CD14-positive monocyte (primary cell): ENCODE data around the gene GPALPP1. TPM values are rescaled to one million over a fixed set of nuclear protein-coding genes. Genes with fewer than 3 reads are reported as not detected.

Source experiments
- DNase-seq, 3 donors: peaks; one replicate each; pipeline ENCODE4 v3.0.0-alpha.2; 2011 to 2022
- H2AFZ ChIP-seq: 2 replicates; pipeline ENCODE4 v1.6.0; 2012; ENCODE audit warnings: mild to moderate bottlenecking, low read depth, low read length, inconsistent platforms; ENCODE audit not compliant: insufficient read depth, poor library complexity, severe bottlenecking
- H3K27ac ChIP-seq, 2 donors: 1 replicate in 1 of 2; 2 replicates in 1 of 2; pipeline ENCODE4 v1.5.1; 2012 to 2013; ENCODE audit warnings: low read length in 2 of 2, control low read depth in 1 of 2, inconsistent platforms in 1 of 2, low read depth in 1 of 2, mild to moderate bottlenecking in 1 of 2
- H3K27me3 ChIP-seq, 2 donors: one replicate each; pipeline versions ENCODE4 v1.6.0 to v1.6.1; 2011 to 2013; ENCODE audit warnings: low read length in 2 of 2; ENCODE audit not compliant: control insufficient read depth in 2 of 2, insufficient read depth in 2 of 2
- H3K36me3 ChIP-seq, 2 donors: replicated peaks in 1 of 2; 1 replicate in 1 of 2; 2 replicates in 1 of 2; pipeline versions ENCODE4 v1.5.1 to v1.6.1; 2012 to 2013; ENCODE audit warnings: low read length in 2 of 2, control low read depth in 1 of 2, inconsistent platforms in 1 of 2, mild to moderate bottlenecking in 1 of 2; ENCODE audit not compliant: insufficient read depth in 2 of 2, control insufficient read depth in 1 of 2
- H3K4me1 ChIP-seq, 2 donors: 1 replicate in 1 of 2; 2 replicates in 1 of 2; pipeline versions ENCODE4 v1.5.1 to v1.6.1; 2012 to 2013; ENCODE audit warnings: low read length in 2 of 2, control low read depth in 1 of 2, inconsistent platforms in 1 of 2, mild to moderate bottlenecking in 1 of 2, moderate library complexity in 1 of 2; ENCODE audit not compliant: insufficient read depth in 2 of 2, control insufficient read depth in 1 of 2
- H3K4me2 ChIP-seq: replicated peaks from 2 replicates; pipeline ENCODE3; 2012; ENCODE audit warnings: low read length, moderate library complexity, mild to moderate bottlenecking; ENCODE audit not compliant: poor library complexity, severe bottlenecking; ENCODE audit errors: extremely low read depth
- H3K4me3 ChIP-seq, 3 experiments: fragments of 200-600 bp in 1 of 3; sonication (generic) in 1 of 3; replicated peaks in 1 of 3; 1 replicate in 2 of 3; 2 replicates in 1 of 3; pipeline ENCODE4 v1.5.1; 2011 to 2013; ENCODE audit warnings: low read length in 3 of 3, mild to moderate bottlenecking in 3 of 3, control low read depth in 2 of 3, low read depth in 2 of 3, inconsistent platforms in 1 of 3, moderate library complexity in 1 of 3
- H3K79me2 ChIP-seq: 2 replicates; pipeline ENCODE4 v1.6.0; 2012; ENCODE audit warnings: mild to moderate bottlenecking, control low read depth, inconsistent platforms, low read length, moderate library complexity; ENCODE audit not compliant: insufficient read depth
- H3K9ac ChIP-seq: 2 replicates; pipeline ENCODE4 v1.6.0; 2017; ENCODE audit warnings: low read length, mild to moderate bottlenecking; ENCODE audit not compliant: insufficient read depth, poor library complexity, severe bottlenecking
- H3K9me3 ChIP-seq, 2 donors: replicated peaks in 1 of 2; 1 replicate in 1 of 2; 2 replicates in 1 of 2; pipeline versions ENCODE4 v1.5.1 to v1.6.1; 2012 to 2013; ENCODE audit warnings: low read length in 2 of 2, control low read depth in 1 of 2; ENCODE audit not compliant: control insufficient read depth in 1 of 2, insufficient read depth in 1 of 2
- H4K20me1 ChIP-seq: 2 replicates; pipeline ENCODE4 v1.6.0; 2012; ENCODE audit warnings: mild to moderate bottlenecking, low read length, control low read depth, moderate library complexity; ENCODE audit not compliant: insufficient read depth
- H3K27ac Mint-ChIP-seq, 7 donors: one replicate each; pipeline ENCODE4 v1.8.0; 2020; ENCODE audit warnings: mild to moderate bottlenecking in 7 of 7, mixed read lengths in 7 of 7, moderate library complexity in 6 of 7, inconsistent platforms in 2 of 7
- H3K27me3 Mint-ChIP-seq, 3 donors: one replicate each; pipeline ENCODE4 v1.8.0; 2021 to 2022; ENCODE audit warnings: low read depth in 3 of 3, mild to moderate bottlenecking in 3 of 3, mixed read lengths in 3 of 3, moderate library complexity in 3 of 3, inconsistent platforms in 1 of 3
- H3K36me3 Mint-ChIP-seq, 2 donors: one replicate each; pipeline ENCODE4 v1.8.0; 2020; ENCODE audit warnings: mixed read lengths in 2 of 2, inconsistent platforms in 1 of 2, mild to moderate bottlenecking in 1 of 2
- H3K4me1 Mint-ChIP-seq: one replicate; pipeline ENCODE4 v1.8.0; 2020; ENCODE audit warnings: mild to moderate bottlenecking, mixed read lengths
- H3K4me3 Mint-ChIP-seq, 2 donors: one replicate each; pipeline ENCODE4 v1.8.0; 2020; ENCODE audit warnings: mild to moderate bottlenecking in 2 of 2, mixed read lengths in 2 of 2, moderate library complexity in 1 of 2
- H3K9me3 Mint-ChIP-seq, 7 donors: one replicate each; pipeline ENCODE4 v1.8.0; 2020 to 2022; ENCODE audit warnings: mixed read lengths in 7 of 7, mild to moderate bottlenecking in 6 of 7, moderate library complexity in 6 of 7, inconsistent platforms in 2 of 7
- CTCF ChIP-seq: fragments of 200-600 bp; IDR thresholded peaks from one replicate; pipeline ENCODE4 v1.8.0; 2022; ENCODE audit warnings: antibody characterized with exemption, mild to moderate bottlenecking
- WGBS: methylation state at CpG from one replicate; pipeline ENCODE4 v1.1.5; 2013; ENCODE audit warnings: missing lambda C conversion rate; ENCODE audit not compliant: insufficient coverage; 5-methylcytosine and 5-hydroxymethylcytosine counted together
- intact Hi-C, 2 donors: fragments of 100-400 bp; cut with micrococcal nuclease; formaldehyde crosslinking; loops; one replicate each; pipeline versions ENCODE4 v1.15.0 to v1.15.1; 2023
- polyA plus RNA-seq, 3 donors: library from polyadenylated mRNA; depleted of rRNA in 1 of 3; unstranded in 2 of 3; stranded (reverse) in 1 of 3; fragments of 300-500 nt in 2 of 3; fragments of >200 nt in 1 of 3; fragmentation: Illumina TruSeq in 2 of 3; gene quantifications; 1 replicate in 2 of 3; 2 replicates in 1 of 3; pipeline ENCODE4 v1.2.3, GENCODE V29; 2012 to 2021

GPALPP1 gene
- polyA plus RNA-seq, 3 donors: 9.4 to 13.7 (median 11.4) TPM

- peak overlapping the region in 1 of 7 donors; percentile 73 for H3K27ac Mint-ChIP-seq
- WGBS: 61% methylated on average over 3 of the region's 8 CpGs
- H3K36me3 Mint-ChIP-seq: no peaks in the 10 kb centered on the region
- Histone ChIP-seq H3K4me1 (peaks cover 0 to 15% of the 10 kb centered on the region in 2 donors), H3K79me2 (no peaks in the 10 kb centered on the region), H3K27ac (no peak overlapping the region), H3K27me3 (no peaks in the 10 kb centered on the region), H3K9me3 (no peaks in the 10 kb centered on the region), H3K9ac (no peak overlapping the region), H3K4me2 (no peak overlapping the region), H4K20me1 (no peaks in the 10 kb centered on the region), H3K4me3 (no peak overlapping the region), H2AFZ (no peak overlapping the region), H3K36me3 (no peaks in the 10 kb centered on the region)
- peaks cover 0 to 3% (median 1%) of the 10 kb centered on the region in 3 donors for H3K27me3 Mint-ChIP-seq
- no peak for TF ChIP-seq CTCF
- DNase-seq: peak; percentile 14 to 51 (median 20)
- no peak overlapping the region for H3K4me3 Mint-ChIP-seq
- H3K9me3 Mint-ChIP-seq: peaks cover 0 to 5% (median 3%) of the 10 kb centered on the region in 7 donors
- peaks cover 23% of the 10 kb centered on the region for H3K4me1 Mint-ChIP-seq
- intact Hi-C loops: no loop called here
Measured at GRCh38 chr13:45055198-45055901, 66.0 kb downstream of the GPALPP1 start.

GRCh38 chr13:45055902-45056648, 66.7 kb downstream of the GPALPP1 start:
- H3K4me2 ChIP-seq: no peak overlapping the region
- intact Hi-C loops: no loop called here
- Mint-ChIP-seq H3K27me3 (peaks cover 0 to 4% (median 3%) of the 10 kb centered on the region in 3 donors), H3K4me3 (no peak overlapping the region), H3K27ac (peak overlapping the region in 3 of 7 donors; percentile 49 to 73 (median 65)), H3K9me3 (peaks cover 0 to 5% (median 3%) of the 10 kb centered on the region in 7 donors), H3K36me3 (no peaks in the 10 kb centered on the region), H3K4me1 (peaks cover 23% of the 10 kb centered on the region)
- H3K36me3 ChIP-seq: no peaks in the 10 kb centered on the region
- no peaks in the 10 kb centered on the region for H4K20me1 ChIP-seq
- no peak for TF ChIP-seq CTCF
- no peak overlapping the region for H3K27ac ChIP-seq
- peak in 1 of 3 donors; percentile 9 for DNase-seq
- no peaks in the 10 kb centered on the region for H3K9me3 ChIP-seq
- H2AFZ ChIP-seq: no peak overlapping the region
- H3K79me2 ChIP-seq: no peaks in the 10 kb centered on the region
- 72% methylated on average over 5 of the region's 7 CpGs for WGBS
- no peaks in the 10 kb centered on the region for H3K27me3 ChIP-seq
- peaks cover 0 to 15% of the 10 kb centered on the region in 2 donors for H3K4me1 ChIP-seq
- no peak overlapping the region for H3K9ac ChIP-seq
- no peak overlapping the region for H3K4me3 ChIP-seq
